Stimulated activated CD4-positive, alpha-beta T cell treated with anti-CD3 and anti-CD28 coated beads, TNF-alpha, amount 100 ng/mL, for 24 hours (primary cell): ENCODE data around the gene SEC14L1.

Source experiments
- DNase-seq, 3 experiments: peaks; one replicate each; pipeline ENCODE4 v3.0.0-alpha.2; 2020; ENCODE audit warnings: low read depth in 3 of 3

The SEC14L1 gene

DNA sequence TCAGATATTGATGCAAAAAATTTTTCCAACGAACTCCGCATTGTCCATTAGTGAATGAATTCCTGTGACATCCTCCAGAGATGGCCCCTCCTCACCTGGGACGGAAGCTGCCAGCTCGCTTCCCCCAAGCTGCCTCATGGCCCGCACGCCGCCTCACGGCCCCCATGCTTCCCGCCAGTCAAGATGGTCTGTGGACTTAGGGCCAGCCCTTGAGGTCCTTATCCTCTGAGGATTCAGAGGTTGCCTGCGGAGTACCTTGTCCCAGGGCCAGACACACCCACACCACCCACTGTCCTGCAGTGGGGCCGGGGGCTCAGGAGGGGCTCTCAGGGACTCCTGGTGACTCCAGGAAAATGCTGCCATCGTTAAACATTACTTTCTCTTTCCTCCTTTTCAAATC, 73.6 kb downstream of the SEC14L1 start:
- DNase-seq = no peak

DNA sequence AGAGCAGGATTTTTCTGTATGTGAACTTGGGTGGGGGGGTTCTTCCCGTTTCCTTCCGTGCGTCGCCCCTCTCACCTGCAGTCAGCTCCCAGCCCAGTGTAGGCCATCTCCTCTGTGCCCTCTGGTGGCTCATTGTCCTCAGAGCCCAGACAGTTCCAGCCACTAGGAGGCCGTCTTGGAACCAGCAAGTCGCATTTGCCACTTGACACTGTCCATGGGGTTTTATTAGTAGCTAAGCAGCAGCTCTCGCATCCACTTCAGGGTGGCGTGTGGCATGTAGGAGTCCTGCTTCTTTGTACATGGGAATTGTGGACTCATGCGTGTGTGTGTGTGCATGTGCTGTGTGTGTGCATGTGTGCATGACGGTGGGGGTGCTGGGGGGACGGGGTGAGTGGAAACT, 74.0 kb downstream of the SEC14L1 start:
- no peak for DNase-seq

DNA sequence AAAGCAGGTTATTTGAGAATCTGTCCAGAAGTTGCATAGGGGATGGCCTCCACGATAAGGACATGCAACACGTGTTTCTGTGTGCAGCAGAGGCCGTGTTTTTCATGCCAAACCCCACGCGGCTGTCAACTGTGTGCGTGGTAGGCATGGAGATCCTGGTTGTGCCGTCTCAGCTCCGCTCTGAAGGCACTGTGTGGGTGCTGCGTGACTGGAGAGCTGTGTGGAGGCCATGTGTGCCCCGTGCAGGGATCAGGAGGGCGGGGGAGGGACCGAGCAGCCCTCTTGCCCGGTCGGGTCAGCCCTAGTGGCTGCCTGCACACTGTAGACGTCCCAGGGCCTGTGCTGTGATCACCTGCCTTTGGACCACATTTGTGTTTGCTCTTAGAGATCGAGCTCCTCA, 74.5 kb downstream of the SEC14L1 start:
- no peak for DNase-seq

DNA sequence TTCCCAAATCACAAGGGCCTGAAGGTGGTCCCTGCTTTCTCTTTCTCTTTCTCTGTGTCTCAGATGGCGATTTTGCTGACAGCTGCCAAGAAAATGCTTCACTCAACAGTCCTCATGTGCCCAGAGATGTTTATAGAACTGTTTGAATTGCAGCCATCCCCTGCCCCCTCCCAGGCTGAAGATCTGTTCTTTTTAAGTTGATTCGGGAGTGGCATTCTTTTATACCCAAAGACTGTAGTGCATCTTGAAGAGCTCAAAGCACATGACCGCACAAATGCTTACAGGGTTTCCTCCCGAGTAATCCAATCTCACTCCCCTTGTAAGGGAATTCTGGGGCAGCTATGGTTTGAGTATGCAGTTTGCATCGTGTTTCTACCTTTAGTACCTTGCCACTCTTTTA, 75.7 kb downstream of the SEC14L1 start:
- no peak for DNase-seq

DNA sequence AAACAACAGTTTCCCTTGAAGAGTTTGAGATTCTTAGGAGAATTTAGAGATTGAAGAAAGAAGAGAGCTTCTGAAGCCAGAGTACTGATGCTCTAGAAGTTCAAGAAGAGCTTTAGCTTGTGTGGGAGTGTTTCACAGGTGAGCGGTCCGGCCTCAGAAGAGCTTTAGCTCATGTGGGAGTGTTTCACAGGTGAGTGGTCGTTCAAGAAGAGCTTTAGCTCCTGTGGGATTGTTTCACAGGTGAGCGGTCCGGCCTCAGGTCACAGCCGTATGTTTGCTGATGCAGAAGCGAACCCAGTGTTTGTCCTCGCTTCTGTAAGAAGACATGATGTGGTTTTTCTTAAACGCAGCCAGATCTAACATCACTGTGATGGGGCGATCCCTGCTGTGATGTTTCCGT, 76.4 kb downstream of the SEC14L1 start:
- no peak for DNase-seq

DNA sequence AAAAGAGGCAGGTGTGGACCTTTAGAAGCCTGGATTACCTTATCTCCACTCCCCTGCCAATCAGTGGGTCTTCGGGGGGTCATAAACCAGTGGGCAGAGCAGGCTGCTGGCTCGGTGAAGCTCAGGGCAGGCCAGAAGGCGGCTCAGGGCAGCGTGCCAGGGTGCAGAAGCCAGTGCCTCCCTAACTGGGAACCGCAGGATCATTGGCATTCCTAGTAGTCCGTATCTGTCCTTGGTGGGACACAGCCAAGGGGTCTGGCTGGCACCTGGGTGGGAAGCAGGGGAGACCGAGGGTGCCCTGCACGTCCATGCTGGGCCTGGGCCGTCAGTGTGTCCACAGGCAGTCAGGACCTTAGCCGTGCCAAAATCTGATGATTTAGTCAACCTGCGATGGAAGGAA, 76.8 kb downstream of the SEC14L1 start:
- no peak for DNase-seq

DNA sequence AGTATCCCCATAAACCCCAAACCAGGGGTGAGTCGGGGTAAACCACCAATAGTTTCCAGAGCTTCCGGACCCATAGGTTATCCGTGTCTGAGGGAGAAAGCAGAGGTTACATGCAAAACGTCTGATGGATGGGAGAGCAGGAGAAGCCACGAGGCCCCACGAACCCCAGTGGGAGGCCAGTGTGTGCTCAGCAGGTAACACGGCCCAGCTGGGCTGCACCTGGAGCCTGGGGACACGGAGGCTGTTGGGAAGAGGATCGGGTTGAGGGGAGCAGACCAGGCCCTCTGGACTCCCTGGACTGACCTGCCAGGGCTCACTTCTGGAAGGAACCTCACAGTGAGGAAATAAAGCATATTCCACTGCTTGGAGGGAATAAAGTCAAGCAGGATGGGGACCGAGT, 78.1 kb downstream of the SEC14L1 start:
- DNase-seq = no peak

DNA sequence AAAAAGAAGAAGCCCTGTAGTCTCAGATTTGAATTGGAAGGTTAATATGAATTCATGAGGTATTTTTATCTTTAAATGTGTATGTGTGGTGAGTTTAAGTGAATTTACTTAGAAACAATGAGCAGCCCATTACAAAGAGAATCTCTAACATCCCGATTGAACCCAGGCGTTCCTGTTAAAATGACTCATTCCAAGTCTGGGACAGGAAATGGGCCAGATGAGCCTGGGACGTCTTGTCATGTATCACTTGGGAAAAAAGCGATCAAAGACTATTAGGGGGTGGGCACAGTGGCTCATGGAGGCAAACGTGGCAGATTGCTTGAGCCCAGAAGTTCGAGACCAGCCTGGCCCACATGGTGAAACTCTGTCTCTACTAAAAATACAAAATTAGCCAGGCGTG, 81.6 kb downstream of the SEC14L1 start:
- DNase-seq = no peak

DNA sequence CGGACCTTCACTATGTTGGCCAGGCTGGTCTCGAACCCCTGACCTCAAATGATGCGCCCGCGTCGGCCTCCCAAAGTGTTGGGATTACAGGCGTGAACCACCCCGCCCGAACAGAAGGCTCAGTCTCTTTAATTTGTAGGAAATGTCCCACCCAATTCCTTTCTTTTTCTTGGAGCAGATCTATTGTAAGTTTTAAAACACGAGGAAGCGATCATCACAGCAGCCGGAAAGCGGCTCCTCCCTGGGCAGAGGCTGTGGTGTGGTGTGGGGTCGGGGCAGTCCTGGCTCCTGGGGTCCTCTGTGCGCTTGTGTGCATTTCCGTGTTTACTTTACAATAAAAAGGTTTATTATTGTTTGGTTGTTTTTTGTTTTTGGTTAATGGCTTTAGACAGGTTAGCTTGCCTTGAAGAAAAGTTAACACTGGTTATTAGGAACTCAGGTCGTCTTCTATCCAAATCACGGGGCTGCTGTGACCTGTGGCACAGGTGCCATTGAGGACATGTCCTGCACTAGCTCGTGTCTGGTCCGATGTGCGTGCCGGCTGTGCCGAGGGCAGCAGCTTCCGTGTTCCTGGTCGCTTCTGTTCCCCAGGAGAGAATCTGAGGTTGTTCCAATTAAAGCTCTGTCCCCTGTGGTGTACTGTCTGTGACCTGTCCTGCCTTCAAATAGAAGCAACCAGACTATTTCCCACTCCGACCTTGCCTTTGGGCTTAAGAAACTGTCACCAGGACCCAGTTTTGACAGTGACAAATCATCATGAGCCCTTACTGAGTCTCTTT, 83.1 kb downstream of the SEC14L1 start:
- DNase-seq = no peak

DNA sequence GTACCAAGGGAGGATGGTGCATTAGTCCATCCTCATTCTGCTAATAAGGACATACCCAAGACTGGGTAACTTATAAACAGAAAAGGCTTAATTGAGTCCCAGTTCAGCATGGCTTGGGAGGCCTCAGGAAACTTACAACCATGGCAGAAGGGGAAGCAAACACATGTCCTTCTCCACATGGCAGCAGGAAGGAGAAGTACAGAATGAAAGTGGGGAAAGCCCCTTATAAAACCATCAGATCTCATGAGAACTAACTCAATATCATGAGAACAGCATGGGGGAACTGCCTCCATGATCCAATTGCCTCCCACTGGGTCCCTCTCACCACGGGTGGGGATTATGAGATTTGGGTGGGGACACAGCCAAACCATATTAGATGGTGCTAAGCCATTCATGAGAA, 84.5 kb downstream of the SEC14L1 start:
- DNase-seq = no peak

DNA sequence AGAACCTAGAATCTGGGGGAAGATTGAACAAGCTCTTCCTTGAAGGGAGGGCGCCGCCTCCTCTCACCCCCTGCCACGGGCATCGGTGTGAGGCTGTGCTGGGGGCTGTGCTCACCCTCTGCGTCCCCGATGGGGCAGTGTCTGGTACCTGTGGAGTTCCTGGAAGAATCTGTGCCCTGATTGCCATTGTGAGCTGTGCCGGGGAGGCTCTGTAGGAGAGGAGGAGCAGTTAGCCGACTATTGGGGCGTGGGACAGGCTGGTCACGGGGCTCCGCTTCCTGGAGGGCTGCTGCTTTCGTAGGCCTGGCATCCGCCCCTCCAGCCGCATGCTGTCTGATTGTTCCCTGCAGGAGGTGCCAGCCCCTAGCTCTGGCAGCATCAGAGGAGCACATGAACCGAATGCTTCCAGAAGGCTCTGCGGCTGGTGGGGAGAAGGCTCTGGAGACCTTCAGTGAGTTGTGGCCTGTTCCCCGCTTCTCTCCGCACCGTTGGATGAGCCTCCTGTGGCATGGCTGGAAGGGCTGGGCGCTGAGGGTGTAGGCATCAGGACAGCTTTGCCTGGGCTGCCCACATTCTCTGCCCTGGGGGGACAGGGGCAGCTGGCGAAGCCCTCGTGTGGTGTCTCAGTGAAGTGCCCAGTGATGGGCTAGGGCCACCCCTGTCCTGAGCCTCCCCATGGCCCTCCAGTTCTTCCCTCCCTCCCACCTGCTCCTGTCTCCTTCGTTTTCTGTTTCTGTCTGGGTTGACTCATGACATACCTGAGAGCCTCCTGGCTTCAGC, 86.9 kb downstream of the SEC14L1 start:
- DNase-seq = no peak

DNA sequence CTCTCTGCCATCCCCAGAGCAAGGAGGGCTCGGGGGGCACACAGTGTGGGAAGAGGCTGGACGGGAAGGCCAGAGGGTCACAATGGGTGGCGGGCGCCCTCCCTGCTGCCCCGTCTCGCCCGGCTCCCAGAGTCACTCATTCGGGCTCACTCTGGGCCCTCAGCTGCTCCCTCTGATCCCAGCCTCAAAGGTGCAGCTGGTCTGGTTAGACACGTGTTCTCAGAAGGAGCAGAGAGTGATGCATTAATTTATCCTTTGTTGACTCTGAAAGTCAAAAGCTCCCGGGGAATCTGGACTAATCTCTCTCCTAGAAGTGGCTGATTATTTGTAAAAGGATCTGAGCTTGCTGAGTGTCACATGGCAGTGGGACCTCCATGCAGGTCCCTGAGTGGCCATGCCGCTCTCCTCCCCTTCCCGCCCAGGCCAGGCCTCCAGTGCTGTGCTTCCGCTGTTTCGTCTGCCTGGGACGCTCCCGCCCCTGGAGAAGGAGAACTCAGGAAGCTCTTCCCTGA, 87.5 kb downstream of the SEC14L1 start:
- no peak for DNase-seq

DNA sequence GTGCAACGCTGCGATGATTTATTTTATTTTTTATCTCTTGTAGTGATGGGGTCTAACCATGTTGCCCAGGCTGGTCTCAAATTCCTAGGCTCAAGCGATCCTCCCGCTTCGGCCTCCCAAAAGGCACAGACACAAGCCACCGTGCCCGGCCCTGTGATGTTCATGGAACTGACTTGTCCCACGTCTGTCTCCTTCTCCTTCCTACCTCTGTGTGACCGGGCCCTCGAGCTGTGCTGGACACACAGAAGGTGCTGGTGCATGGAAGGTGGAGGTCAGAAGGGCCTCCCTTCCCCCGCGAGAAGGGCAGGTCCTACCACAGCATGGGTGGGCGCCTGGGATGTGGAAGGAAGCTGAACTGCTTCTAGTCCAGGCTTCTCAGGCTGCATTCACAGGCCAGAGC, 88.0 kb downstream of the SEC14L1 start:
- DNase-seq = no peak

DNA sequence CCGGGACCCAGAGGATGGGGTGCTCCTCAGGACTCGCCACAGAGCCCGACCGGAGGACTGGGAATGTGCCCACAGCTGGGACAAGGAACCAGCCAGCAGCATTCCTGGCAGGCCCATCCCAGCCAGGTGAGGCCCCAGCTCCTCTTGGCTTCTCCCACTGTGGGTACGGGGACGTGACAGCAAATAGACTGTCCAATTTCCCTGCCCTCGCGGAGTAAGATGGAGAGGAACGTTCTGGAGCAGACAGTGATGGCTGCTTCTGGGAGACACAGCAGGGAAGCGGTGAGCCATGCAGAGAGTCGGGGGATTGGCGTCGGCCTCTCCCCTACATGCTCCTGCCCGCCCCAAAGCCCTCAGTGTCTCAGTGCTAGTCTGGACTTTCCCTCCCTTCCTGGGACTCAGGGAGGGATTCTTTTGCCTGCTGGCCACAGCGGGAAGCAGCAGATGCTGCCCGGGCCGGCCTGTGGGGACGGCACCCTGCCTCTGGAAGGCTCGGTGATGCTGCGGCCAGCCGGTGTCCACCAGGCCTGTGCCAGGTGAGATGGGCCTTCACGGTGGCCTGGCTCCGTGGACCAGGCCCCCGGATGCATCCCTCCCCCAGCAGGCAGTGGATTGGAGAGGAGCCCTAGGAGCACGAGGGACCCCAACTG, 89.1 kb downstream of the SEC14L1 start:
- DNase-seq = no peak

DNA sequence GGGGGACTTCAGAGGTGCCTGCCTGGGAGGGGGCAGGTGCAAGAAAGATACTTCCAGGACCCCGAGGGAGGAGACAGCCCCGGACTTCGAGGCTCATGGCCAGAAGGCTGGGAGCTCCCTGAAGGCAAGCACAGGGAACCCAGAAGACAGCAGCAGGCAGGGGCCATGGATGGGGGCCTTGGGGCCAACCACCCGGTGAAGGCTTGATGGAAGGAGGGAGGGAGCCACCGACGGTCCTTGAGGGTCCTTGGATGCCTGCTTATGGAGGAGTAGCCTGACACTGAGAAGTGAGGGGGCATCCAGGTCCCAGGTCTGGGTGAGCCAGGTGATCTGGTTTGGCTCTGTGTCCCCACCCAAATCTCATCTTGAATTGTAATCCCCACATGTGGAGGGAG, 89.7 kb downstream of the SEC14L1 start:
- DNase-seq = no peak

DNA sequence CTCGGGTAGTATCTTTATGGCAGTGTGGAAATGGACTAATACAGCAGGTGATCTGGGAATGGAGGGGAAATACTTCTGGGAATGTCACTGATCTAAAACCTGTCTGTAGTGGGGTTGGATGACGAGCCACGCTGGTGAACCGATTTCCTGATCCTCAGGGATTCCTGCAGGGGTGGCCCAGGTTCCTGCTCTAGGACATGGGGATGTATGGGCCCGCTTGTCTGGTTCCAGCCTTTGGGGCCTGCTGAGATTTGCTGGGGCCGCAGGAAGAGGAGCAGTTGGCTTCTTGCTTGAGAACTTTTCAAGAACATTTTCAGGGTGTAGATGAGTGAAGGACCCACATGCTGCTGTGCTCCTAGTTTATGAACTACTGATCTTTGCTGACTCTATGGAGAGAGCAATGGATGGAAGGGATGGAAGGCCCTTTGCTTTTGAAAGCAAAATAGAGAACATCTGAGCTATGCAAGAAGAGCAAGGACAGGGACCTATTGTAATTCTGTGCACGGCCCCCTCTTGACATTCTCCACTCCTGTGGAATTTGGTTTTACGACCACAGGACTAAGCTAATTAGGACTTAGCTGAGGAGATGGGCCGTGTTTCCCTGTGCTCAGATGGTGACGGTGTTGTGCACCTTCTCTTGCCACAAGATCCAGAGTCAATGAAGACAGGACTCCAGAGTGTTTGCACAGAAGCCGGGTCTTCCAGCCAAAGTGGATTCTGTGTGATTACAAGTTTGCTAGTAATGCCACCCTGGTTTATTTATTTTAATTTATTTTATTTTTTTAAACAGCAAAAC, 90.5 kb downstream of the SEC14L1 start:
- no peak for DNase-seq

DNA sequence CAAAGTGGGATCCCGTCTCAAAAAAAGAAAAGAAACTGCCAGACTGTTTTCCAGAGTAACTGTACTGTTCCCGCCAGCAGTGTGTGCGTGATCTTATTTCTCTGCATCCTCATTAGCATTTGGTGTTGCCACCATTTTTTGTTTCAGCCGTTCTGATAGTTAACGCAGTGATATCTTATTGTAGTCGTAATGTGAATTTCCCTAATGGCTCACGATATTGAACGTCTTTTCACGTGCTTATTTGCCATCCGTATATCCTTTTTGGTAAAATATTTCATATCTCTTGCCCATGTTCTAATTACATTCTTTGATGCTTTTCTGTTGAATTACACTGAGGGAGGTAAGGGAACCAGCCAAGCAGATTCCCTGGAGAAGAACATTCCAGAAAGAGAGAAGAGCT, 92.4 kb downstream of the SEC14L1 start:
- DNase-seq = no peak

DNA sequence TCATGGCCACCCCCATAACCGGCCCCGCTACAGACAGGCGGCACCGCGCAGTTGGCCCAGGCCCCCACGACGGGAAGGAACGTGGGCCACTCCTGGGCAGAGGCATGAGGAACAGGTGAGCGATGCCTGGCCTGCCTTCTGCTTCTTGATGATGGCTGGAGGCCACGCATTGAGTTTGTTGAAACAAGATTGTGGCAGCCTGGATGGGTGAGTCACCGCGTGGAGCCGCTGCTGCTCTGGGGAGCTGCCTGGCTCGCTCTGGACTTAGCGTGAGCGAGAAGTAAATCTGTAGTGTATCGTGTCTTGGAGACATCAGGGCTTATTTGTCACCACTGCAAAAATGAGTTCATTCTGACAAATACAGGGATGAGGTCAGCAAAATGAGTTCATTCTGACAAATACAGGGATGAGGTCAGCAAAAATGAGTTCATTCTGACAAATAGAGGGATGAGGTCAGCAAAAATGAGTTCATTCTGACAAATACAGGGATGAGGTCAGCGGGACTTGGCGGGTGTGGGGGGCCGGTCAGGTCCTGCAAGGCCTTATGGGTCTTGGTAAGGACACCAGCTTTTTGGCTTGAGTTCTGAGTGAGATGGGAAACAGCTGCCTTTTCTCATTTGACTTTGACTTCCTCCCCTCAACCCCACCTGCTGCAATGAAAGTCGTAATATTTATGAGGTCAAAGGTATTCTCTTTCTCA, 93.0 kb downstream of the SEC14L1 start:
- DNase-seq = peak in 1 of 3 experiments; percentile 17

DNA sequence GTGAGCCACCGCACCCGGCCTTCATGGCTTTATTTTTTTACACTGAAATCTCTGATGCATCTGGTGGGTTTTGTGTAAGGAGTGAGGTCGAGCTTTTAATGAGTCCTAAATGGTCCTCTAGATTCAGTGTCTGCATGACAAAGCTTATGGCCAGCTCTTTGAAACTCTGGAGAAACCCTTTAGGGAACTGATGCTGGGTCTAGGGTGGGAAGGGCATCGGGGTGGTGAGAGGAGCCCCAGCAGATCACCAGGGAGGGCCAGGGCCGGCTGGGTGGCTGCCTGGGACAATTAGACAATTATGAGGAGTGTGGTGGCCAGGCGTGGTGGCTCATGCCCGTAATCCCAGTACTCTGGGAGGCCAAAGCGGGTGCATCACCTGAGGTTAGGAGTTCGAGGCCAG, 93.9 kb downstream of the SEC14L1 start:
- no peak for DNase-seq

DNA sequence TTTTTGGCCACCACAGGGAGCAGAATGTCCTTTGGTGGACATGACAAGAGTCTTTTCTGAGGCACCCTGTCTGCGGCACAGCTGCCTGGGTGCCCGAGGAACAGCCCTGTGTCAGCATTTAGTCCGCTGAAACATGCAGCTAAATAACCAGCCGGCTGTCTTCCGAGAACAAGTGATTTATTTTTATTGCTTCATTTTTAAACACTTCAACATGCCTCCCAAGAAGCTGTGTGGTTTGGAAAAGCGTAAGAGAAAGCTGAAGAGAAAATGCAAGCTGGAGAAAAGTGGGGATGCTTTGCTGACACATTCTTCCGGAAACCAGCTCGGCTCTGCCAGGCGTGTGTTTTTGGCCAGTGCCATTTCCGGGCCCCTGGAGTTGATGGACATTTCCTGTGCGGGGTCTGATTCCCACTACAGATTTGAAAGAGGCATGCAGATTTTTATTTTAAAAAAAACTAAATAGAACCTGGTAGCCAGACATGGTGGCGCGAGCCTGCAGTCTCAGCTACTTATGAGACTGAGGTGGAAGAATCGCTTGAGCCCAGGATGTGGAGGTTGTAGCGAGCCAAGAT, 94.7 kb downstream of the SEC14L1 start:
- DNase-seq = peak in 1 of 3 experiments; percentile 27
